GM08714 (cell line): ENCODE measurements around the gene RND3.

Source experiments
- H3K4me3 ChIP-seq: fragments of 200-500 bp; sonication (Bioruptor generic); 2 replicates; pipeline ENCODE4 v1.5.1; 2014; ENCODE audit warnings: mild to moderate bottlenecking, low read length, inconsistent platforms
- ZNF274 ChIP-seq: IDR thresholded peaks from 2 replicates; pipeline ENCODE4 v1.6.1; 2012; ENCODE audit warnings: mild to moderate bottlenecking, low read depth, low read length

The RND3 gene

GRCh38 chr2:150464270-150464669 is 23.2 kb downstream of the RND3 start:
- TF ChIP-seq ZNF274, result no peak
- H3K4me3 ChIP-seq, result no peak overlapping the region

- no peak for TF ChIP-seq ZNF274
- no peak overlapping the region for H3K4me3 ChIP-seq
Measured at GRCh38 chr2:150462770-150463169, 24.7 kb downstream of the RND3 start.

GRCh38 chr2:150459281-150459680 is 28.2 kb downstream of the RND3 start:
- no peak overlapping the region for H3K4me3 ChIP-seq
- TF ChIP-seq ZNF274, result no peak

GRCh38 chr2:150450765-150451164 is 36.7 kb downstream of the RND3 start:
- H3K4me3 ChIP-seq, result no peak overlapping the region
- TF ChIP-seq ZNF274, result no peak

- H3K4me3 ChIP-seq, result no peak overlapping the region
- no peak for TF ChIP-seq ZNF274
Measured at GRCh38 chr2:150449856-150450255, 37.6 kb downstream of the RND3 start.

- no peak overlapping the region for H3K4me3 ChIP-seq
- TF ChIP-seq ZNF274, result no peak
Measured at GRCh38 chr2:150445398-150445797, 42.1 kb downstream of the RND3 start.

- H3K4me3 ChIP-seq, result no peak overlapping the region
- TF ChIP-seq ZNF274, result no peak
Measured at GRCh38 chr2:150442484-150442883, 45.0 kb downstream of the RND3 start.

GRCh38 chr2:150441784-150442183 is 45.7 kb downstream of the RND3 start:
- TF ChIP-seq ZNF274, result no peak
- no peak overlapping the region for H3K4me3 ChIP-seq

- no peak for TF ChIP-seq ZNF274
- H3K4me3 ChIP-seq, result no peak overlapping the region
Measured at GRCh38 chr2:150441226-150441625, 46.2 kb downstream of the RND3 start.

- no peak for TF ChIP-seq ZNF274
- no peak overlapping the region for H3K4me3 ChIP-seq
Measured at GRCh38 chr2:150438654-150439053, 48.8 kb downstream of the RND3 start.

- no peak for TF ChIP-seq ZNF274
- no peak overlapping the region for H3K4me3 ChIP-seq
Measured at GRCh38 chr2:150438041-150438440, 49.4 kb downstream of the RND3 start.

GRCh38 chr2:150432312-150432625 is 55.2 kb downstream of the RND3 start:
- no peak for TF ChIP-seq ZNF274

GRCh38 chr2:150431561-150432311 is 55.7 kb downstream of the RND3 start:
- no peak for TF ChIP-seq ZNF274

More at GRCh38 chr2:150432312-150432625, 55.2 kb downstream of the RND3 start:
- no peak overlapping the region for H3K4me3 ChIP-seq

GRCh38 chr2:150429384-150429961 is 58.0 kb downstream of the RND3 start:
- no peak overlapping the region for H3K4me3 ChIP-seq
- no peak for TF ChIP-seq ZNF274

More at GRCh38 chr2:150431561-150432311, 55.7 kb downstream of the RND3 start:
- H3K4me3 ChIP-seq, result no peak overlapping the region

GRCh38 chr2:150428641-150429040 is 58.8 kb downstream of the RND3 start:
- no peak for TF ChIP-seq ZNF274
- no peak overlapping the region for H3K4me3 ChIP-seq
